Astrocyte of the cerebellum (primary cell): ENCODE results near the gene TTLL11.
"Not testable (repeated sequence)": the region's sequence is repeated elsewhere in the genome, so short reads cannot be mapped to it uniquely, and the experiment has no call there.

ENCODE experiments used
- DNase-seq: peaks from one replicate; pipeline ENCODE4 v3.0.0-alpha.2; 2011; ENCODE audit warnings: low read depth
- H3K4me3 ChIP-seq: 2 replicates; pipeline ENCODE4 v1.5.1; 2011; ENCODE audit warnings: mild to moderate bottlenecking, low read depth, low read length, moderate library complexity
- CTCF ChIP-seq: IDR thresholded peaks from 2 replicates; pipeline ENCODE4 v1.5.1; 2012; ENCODE audit warnings: low read length, low read depth, moderate library complexity, mild to moderate bottlenecking; ENCODE audit errors: missing control alignments
- in situ Hi-C: cut with HindIII; loops from 2 replicates; pipeline ENCODE4 v1.10.0; 2017; ENCODE audit warnings: low sequenced_read_pairs

TTLL11 gene

GRCh38 chr9:121800376-121800775 lies 292.7 kb downstream of the TTLL11 start:
- no peak for DNase-seq
- TF ChIP-seq CTCF: no peak
- no peak overlapping the region for H3K4me3 ChIP-seq
- in situ Hi-C loops: no loop called here

GRCh38 chr9:121798941-121799340 lies 294.2 kb downstream of the TTLL11 start:
- TF ChIP-seq CTCF: no peak
- DNase-seq: no peak
- in situ Hi-C loops: no loop called here
- H3K4me3 ChIP-seq: no peak overlapping the region

- no peak for TF ChIP-seq CTCF
- DNase-seq: no peak
- H3K4me3 ChIP-seq: no peak overlapping the region
- in situ Hi-C loops: no loop called here
Measured at GRCh38 chr9:121797081-121797480, 296.0 kb downstream of the TTLL11 start.

GRCh38 chr9:121794334-121794733 lies 298.8 kb downstream of the TTLL11 start:
- DNase-seq, in situ Hi-C loops, H3K4me3 ChIP-seq: not testable (repeated sequence)

- H3K4me3 ChIP-seq, DNase-seq, in situ Hi-C loops: not testable (repeated sequence)
Measured at GRCh38 chr9:121792476-121792875, 300.6 kb downstream of the TTLL11 start.

- in situ Hi-C loops: no loop called here
- no peak overlapping the region for H3K4me3 ChIP-seq
- DNase-seq: no peak
- TF ChIP-seq CTCF: no peak
Measured at GRCh38 chr9:121790841-121791240, 302.3 kb downstream of the TTLL11 start.

GRCh38 chr9:121788686-121789366 lies 304.3 kb downstream of the TTLL11 start:
- in situ Hi-C loops: loop anchor here (5.0 kb wide), 1 partner anchor 42 kb away; no protein-coding TSS in a partner anchor
- TF ChIP-seq CTCF: no peak
- DNase-seq: no peak
- no peak overlapping the region for H3K4me3 ChIP-seq
